ENCODE results near the gene TENT4B.
A peak's percentile ranks its signal among the peaks of the same experiment; 100 is the strongest.
"Not testable (repeated sequence)": the region's sequence is repeated elsewhere in the genome, so short reads cannot be mapped to it uniquely, and the experiment has no call there.

TENT4B gene

GRCh38 chr16:50234771-50235556 lies 81.9 kb downstream of the TENT4B start:
- DNase-seq (ENCODE audit: low read depth in 2 of 2) = no peak

- no peak for DNase-seq (ENCODE audit: low read depth in 2 of 2)
These were observed 82.5 kb downstream of the TENT4B start for GRCh38 chr16:50235581-50235980.

DNA sequence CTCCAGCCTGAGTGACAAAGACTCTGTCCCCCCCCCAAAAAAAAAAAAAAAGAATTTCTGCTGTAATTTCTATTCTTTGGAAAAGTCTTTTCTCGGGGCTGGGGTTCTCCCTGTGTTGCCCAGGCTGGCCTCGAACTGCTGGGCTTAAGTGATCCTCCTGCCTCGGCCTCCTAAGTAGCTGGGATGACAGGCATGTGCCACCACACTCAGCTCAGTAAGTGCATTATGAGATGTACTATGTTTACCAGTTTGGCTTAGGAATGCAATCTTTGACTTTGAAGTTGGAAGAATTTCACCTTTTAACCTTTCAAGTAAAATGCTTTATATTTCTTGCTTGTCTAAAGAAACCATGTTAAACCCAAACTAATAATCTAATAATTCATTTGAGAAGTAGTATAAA lies 85.2 kb downstream of the TENT4B start:
- DNase-seq (ENCODE audit: low read depth in 2 of 2) = no peak

- no peak for DNase-seq (ENCODE audit: low read depth in 2 of 2)
These were observed 85.8 kb downstream of the TENT4B start for GRCh38 chr16:50238868-50239301.

- not testable (repeated sequence) for DNase-seq (ENCODE audit: low read depth in 2 of 2)
These were observed 89.9 kb downstream of the TENT4B start for GRCh38 chr16:50243024-50243423.

GRCh38 chr16:50244140-50244503 lies 91.0 kb downstream of the TENT4B start:
- DNase-seq (ENCODE audit: low read depth in 2 of 2) = no peak

GRCh38 chr16:50244504-50245416 lies 91.7 kb downstream of the TENT4B start:
- DNase-seq (ENCODE audit: low read depth in 2 of 2) = no peak

DNA sequence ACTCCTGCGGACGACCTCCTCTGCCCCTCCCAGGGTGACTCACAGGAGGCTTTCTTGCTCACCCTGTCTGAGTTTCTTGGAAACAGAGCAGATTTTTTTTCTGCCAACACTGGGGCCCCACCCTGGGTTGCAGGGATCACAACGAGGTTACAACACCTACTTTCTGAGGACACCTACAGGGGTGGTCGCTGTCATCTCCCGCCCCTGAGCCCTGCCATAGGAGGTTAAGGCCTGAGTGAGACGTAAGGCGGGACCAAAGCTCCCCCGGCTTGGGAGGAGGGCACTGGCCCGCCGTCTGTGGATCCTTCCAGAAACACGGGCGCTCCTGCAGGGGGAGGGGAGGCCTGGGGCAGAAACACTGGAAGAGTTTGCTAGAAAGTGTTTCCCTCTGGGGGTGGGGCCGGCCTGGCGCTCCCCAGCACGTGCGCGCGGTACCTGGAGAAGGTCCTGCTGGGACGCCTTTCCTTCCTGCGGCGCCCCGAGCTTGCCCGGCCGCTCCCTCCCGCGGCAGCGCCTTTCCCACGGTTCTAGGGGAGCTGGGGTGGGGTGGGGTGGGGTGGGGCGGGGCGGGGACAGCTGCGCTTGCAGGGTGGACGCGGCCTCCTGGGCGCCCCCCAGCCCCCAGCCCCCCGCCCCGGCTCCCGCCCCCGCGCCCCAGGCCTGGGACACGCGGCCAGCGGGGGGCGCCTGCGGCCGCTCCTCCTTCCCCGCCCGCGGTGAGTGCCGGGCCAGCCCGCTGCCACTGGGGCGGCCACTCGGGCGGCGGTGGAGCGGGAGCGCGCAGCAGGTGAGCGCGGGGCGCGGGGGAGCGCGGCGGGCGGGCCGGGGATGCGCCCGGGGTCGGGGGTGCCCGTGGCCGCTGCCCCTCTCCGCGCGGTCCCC lies 92.6 kb downstream of the TENT4B start:
- DNase-seq (ENCODE audit: low read depth in 2 of 2) = peak; percentile 42 to 58

DNA sequence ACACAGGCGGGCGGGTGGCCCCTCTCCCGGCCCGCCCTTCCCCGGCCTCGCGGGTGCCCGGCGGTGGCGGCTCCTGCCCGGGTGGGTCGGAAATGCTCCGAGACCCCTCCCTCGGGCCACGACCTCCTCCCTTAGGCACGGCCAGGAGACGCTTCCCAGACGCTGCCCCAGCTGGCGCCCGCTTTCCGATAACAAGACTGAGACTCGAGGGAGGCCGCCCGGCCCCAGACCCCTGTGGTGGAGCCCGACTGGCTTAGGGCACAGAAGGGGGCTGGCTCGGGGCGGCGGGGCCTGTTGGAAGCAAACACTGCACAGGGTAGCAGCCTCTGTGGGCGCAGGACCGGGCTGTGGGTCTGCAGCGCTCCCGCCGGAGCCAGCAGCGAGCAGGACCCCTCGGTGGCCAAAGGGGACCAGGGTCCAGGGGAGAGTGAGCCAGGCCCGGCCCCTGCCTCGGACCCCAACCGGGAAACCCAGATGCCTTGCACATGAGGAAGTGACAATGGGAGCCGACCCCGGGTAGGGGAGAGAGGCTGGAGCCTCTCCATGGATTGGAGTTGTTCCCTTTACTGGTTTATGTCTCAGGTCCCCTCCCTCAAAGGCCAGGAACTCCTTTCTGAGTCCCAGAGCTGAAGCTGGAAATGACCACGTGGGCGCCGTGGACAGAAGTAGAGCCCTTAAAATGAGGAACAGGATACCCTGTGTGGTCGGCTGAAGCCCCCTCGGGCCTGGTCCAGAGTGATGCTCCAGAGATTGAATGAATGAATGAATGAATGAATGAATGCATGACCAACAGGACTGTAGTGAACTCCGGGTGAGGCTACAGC lies 93.4 kb downstream of the TENT4B start:
- no peak for DNase-seq (ENCODE audit: low read depth in 2 of 2)

GRCh38 chr16:50247123-50247905 lies 94.2 kb downstream of the TENT4B start:
- DNase-seq (ENCODE audit: low read depth in 2 of 2) = no peak

DNA sequence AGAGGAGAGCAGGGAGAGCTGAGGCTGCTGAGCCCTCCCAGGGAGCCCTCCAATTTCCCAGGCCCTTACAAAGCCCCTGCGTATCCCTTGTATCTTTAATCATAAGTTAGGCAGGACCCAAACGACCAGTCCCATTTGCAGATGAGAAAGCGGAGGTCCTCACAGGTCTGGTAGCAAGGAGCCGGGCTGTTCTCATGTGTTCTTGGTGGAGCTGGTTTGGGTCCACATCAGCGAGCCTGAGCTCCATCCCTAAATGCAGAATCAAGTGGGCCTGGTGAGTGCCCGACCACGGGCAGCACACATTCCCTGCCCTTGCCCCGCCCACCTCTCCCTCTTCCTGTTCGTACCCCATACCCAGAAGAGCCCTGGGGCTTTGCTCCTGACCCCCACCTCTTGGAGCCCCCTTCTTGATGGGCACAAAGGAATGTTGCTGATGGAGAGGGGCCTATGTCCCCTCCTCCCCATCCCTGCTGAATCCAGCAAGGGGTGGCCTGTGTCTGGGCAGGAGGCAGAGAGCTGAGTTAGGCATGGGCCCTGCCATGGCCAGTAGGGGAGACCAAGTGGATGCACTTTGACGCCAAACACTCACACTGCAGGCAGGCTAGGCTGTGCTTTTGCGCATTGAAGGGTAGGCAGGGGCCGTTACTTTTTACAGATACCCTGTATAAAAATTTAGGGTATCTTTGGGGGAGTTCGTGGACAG lies 95.0 kb downstream of the TENT4B start:
- no peak for DNase-seq (ENCODE audit: low read depth in 2 of 2)

GRCh38 chr16:50248845-50249244 lies 95.7 kb downstream of the TENT4B start:
- no peak for DNase-seq (ENCODE audit: low read depth in 2 of 2)

GRCh38 chr16:50251375-50252081 lies 98.4 kb downstream of the TENT4B start:
- DNase-seq (ENCODE audit: low read depth in 2 of 2) = no peak

- DNase-seq (ENCODE audit: low read depth in 2 of 2) = no peak
These were observed 99.0 kb downstream of the TENT4B start for GRCh38 chr16:50252082-50252611.

- no peak for DNase-seq (ENCODE audit: low read depth in 2 of 2)
These were observed 99.9 kb downstream of the TENT4B start for GRCh38 chr16:50252874-50253513.

- DNase-seq (ENCODE audit: low read depth in 2 of 2) = no peak
These were observed 100.4 kb downstream of the TENT4B start for GRCh38 chr16:50253514-50253910.

DNA sequence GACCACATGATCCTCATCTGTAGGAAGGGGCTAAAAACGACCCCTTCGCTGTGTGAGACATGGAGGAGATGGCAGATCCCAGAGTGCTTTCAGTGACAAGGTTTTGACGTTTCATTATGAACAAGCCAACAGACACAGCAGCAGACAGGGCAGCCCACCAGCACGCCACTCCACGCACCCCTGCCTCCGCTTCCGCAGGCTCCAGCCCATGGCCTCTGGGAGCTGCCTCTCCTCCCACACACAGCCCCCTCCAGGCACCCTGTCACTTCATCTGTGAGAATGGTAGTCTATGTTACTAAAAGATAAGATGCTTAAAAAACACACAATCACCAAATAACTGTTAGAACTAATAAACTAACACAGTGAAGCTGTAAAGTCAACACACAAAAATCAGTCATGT lies 101.0 kb downstream of the TENT4B start:
- DNase-seq (ENCODE audit: low read depth in 2 of 2) = no peak

- no peak for DNase-seq (ENCODE audit: low read depth in 2 of 2)
These were observed 102.4 kb downstream of the TENT4B start for GRCh38 chr16:50255538-50255937.
